ENCODE measurements around the gene ANOS1. TPM values are rescaled to one million over a fixed set of nuclear protein-coding genes. Genes with fewer than 3 reads are reported as not detected.

Gene ANOS1
- total RNA-seq, 1 donor from 2014 or later, result 45.7 TPM

DNA sequence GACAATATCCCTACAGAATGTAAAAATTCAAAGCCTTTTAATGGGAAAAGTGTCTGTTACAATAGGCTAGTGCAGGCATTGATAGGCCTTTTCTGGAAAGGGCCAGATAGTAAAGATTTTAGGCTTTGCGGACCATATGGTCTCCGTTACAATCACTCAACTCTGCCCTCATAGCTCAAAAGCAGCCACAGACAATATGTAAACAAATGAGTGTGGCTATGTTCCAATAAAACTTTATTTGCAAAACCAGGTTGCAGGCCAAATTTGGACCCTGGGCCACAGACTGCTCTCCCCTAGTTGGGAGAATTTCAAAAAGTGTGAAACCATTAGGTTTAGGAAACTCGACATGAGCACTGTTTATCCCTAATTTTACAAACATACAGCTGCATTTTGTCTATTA is 155.1 kb downstream of the ANOS1 start:
- H2AFZ ChIP-seq (replicated peaks), result no peak overlapping the region
- no peak overlapping the region for H3K27ac ChIP-seq
- no peaks in the 10 kb centered on the region for H3K27me3 ChIP-seq
- no peaks in the 10 kb centered on the region for H3K27me3 Mint-ChIP-seq (ENCODE audit: insufficient read depth, low read depth)
- TF ChIP-seq EZH2phosphoT487 (IDR thresholded peaks at IDR 0.05) (no peak), CTCF (IDR thresholded peaks at IDR 0.05) (no peak), EZH2 (IDR thresholded peaks at IDR 0.05) (no peak)
- H3K4me1 ChIP-seq, result no peaks in the 10 kb centered on the region
- no peaks in the 10 kb centered on the region for H3F3A ChIP-seq (ENCODE audit: low read depth)
- no peaks in the 10 kb centered on the region for H3K79me2 ChIP-seq (ENCODE audit: low read depth)
- H3K4me3 Mint-ChIP-seq, result no peak overlapping the region
- no peak overlapping the region for H3K9ac ChIP-seq
- no peak overlapping the region for H3K4me3 ChIP-seq
- H3K36me3 ChIP-seq, result peaks cover 5% of the 10 kb centered on the region
- no peak overlapping the region for H3K27ac Mint-ChIP-seq
- no peaks in the 10 kb centered on the region for H3K9me3 Mint-ChIP-seq
- peaks cover 4% of the 10 kb centered on the region for H3K9me3 ChIP-seq (ENCODE audit: low read depth)
- no peaks in the 10 kb centered on the region for H4K20me1 ChIP-seq (ENCODE audit: low read depth)
- peaks cover 8% of the 10 kb centered on the region for H3K4me1 Mint-ChIP-seq
- DNase-seq (ENCODE audit: low spot score), result no peak
- peaks cover 3% of the 10 kb centered on the region for H3K36me3 Mint-ChIP-seq
- H3K4me2 ChIP-seq, result no peak overlapping the region

DNA sequence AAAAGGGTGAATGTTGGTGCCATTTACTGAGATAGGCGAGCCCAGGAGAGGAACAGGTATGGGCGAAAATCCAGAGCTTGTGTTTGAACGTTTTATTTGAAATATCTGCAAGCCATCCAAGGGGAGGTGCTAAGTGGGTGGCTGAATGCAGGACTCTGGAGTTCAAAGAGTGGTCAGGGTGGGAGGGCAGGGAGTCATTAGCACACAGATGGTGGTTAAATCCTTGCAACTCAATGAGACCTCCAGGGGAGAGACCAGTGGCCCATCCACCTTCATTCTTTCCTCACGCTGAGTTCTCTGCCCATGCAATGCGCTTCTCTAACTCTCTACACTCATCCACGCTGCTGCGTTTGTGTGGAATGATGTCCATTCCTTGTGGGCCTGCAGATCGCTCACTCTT is 166.2 kb downstream of the ANOS1 start:
- DNase-seq (ENCODE audit: low spot score), result no peak
- no peaks in the 10 kb centered on the region for H3K27me3 Mint-ChIP-seq (ENCODE audit: insufficient read depth, low read depth)
- no peak overlapping the region for H2AFZ ChIP-seq (replicated peaks)
- H3K9me3 Mint-ChIP-seq, result no peaks in the 10 kb centered on the region
- no peaks in the 10 kb centered on the region for H3K27me3 ChIP-seq
- no peak overlapping the region for H3K27ac ChIP-seq
- no peaks in the 10 kb centered on the region for H3K79me2 ChIP-seq (ENCODE audit: low read depth)
- H3K4me1 Mint-ChIP-seq, result no peaks in the 10 kb centered on the region
- H4K20me1 ChIP-seq (ENCODE audit: low read depth), result no peaks in the 10 kb centered on the region
- H3K4me2 ChIP-seq, result no peak overlapping the region
- H3K36me3 Mint-ChIP-seq, result peaks cover 2% of the 10 kb centered on the region
- H3K4me3 ChIP-seq, result no peak overlapping the region
- H3K4me1 ChIP-seq, result no peaks in the 10 kb centered on the region
- no peak overlapping the region for H3K9ac ChIP-seq
- no peaks in the 10 kb centered on the region for H3F3A ChIP-seq (ENCODE audit: low read depth)
- H3K36me3 ChIP-seq, result peaks cover 2% of the 10 kb centered on the region
- H3K4me3 Mint-ChIP-seq, result no peak overlapping the region
- no peaks in the 10 kb centered on the region for H3K9me3 ChIP-seq (ENCODE audit: low read depth)
- TF ChIP-seq EZH2 (IDR thresholded peaks at IDR 0.05) (no peak), EZH2phosphoT487 (IDR thresholded peaks at IDR 0.05) (no peak), CTCF (IDR thresholded peaks at IDR 0.05) (no peak)
- no peak overlapping the region for H3K27ac Mint-ChIP-seq

- no peaks in the 10 kb centered on the region for H3K9me3 Mint-ChIP-seq
These were observed 183.5 kb downstream of the ANOS1 start for GRCh38 chrX:8548446-8548845.

More at GRCh38 chrX:8548446-8548845, 183.5 kb downstream of the ANOS1 start:
- DNase-seq (ENCODE audit: low spot score), result no peak
- Histone ChIP-seq H3K4me2 (no peak overlapping the region), H3K27me3 (no peaks in the 10 kb centered on the region), H3F3A (ENCODE audit: low read depth) (no peaks in the 10 kb centered on the region), H3K27ac (no peak overlapping the region), H3K9me3 (ENCODE audit: low read depth) (peaks cover 5% of the 10 kb centered on the region), H3K79me2 (ENCODE audit: low read depth) (no peaks in the 10 kb centered on the region), H4K20me1 (ENCODE audit: low read depth) (no peaks in the 10 kb centered on the region), H3K4me1 (no peaks in the 10 kb centered on the region), H3K9ac (no peak overlapping the region), H3K4me3 (no peak overlapping the region), H3K36me3 (peaks cover 7% of the 10 kb centered on the region), H2AFZ (replicated peaks) (no peak overlapping the region)
- TF ChIP-seq CTCF (IDR thresholded peaks at IDR 0.05), result no peak
- TF ChIP-seq EZH2 (IDR thresholded peaks at IDR 0.05), result no peak
- no peak for TF ChIP-seq EZH2phosphoT487 (IDR thresholded peaks at IDR 0.05)
- peaks cover 8% of the 10 kb centered on the region for H3K36me3 Mint-ChIP-seq
- no peak overlapping the region for H3K4me3 Mint-ChIP-seq
- H3K27me3 Mint-ChIP-seq (ENCODE audit: insufficient read depth, low read depth), result no peaks in the 10 kb centered on the region
- no peaks in the 10 kb centered on the region for H3K4me1 Mint-ChIP-seq
- no peak overlapping the region for H3K27ac Mint-ChIP-seq

All from neural progenitor cell (in vitro differentiated cells).